Fibroblast of upper back skin (primary cell): ENCODE results near the gene MASP1.

Source experiments
- DNase-seq: peaks from one replicate; pipeline ENCODE4 v3.0.0-alpha.2; 2013

Gene MASP1, protein sequence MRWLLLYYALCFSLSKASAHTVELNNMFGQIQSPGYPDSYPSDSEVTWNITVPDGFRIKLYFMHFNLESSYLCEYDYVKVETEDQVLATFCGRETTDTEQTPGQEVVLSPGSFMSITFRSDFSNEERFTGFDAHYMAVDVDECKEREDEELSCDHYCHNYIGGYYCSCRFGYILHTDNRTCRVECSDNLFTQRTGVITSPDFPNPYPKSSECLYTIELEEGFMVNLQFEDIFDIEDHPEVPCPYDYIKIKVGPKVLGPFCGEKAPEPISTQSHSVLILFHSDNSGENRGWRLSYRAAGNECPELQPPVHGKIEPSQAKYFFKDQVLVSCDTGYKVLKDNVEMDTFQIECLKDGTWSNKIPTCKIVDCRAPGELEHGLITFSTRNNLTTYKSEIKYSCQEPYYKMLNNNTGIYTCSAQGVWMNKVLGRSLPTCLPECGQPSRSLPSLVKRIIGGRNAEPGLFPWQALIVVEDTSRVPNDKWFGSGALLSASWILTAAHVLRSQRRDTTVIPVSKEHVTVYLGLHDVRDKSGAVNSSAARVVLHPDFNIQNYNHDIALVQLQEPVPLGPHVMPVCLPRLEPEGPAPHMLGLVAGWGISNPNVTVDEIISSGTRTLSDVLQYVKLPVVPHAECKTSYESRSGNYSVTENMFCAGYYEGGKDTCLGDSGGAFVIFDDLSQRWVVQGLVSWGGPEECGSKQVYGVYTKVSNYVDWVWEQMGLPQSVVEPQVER

DNA sequence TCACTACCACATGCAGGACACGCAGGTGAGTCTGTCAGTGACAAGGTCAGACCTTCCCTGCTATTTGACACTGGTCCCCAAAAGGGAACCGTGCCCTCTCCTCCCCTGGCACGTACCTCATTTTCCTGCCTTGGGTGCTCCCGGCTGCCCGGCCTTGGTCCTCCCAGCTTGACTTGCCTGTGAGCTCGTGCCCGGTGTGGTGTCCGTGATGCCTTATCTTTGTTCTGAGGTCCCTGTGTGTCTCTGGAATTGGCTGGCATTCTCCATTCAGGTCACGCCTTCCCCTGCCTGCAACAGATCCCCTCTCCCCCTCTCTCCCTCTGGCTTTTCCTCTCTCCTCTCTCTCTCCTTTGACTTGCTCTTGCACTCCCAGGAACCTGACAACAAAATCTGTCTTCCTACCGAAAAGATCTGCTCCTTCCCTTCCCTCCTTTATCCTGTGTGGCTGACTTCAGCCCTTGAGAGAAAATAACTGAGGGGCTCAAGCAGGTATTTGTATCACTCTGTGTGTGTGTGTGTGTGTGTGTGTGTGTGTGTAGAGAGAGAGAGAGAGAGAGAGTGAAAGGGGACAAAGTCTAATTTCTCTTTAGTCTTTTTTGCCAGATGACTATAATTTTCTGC, at the start of gene MASP1:
Gene MASP1 (minus strand): TSS at position 226 of the 621 bp plus-strand sequence. CDS start 105 bp downstream, at position 121.
- DNase-seq = peak; percentile 4

DNA sequence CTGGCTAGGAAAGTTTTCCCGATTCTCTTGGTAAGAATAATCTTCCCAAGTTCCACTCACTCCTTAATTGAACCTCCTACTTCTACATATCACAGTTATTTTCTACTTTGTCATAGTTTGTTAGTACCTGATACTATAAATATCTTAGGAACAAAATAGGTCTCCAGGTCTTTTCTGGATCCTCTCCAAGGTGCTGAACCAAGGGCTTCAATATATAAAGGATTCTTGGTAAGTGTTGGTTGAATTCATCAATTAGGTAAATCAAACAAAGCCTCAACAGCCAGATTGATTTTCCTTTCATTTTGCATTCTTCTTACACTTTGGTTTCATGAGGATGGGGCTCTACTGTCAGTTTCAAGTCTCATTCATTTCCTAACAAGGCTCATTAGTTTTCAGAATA, 49.0 kb upstream of the MASP1 start:
- no peak for DNase-seq

GRCh38 chr3:187336322-187336721, 44.8 kb upstream of the MASP1 start:
- no peak for DNase-seq

GRCh38 chr3:187334904-187335303, 43.4 kb upstream of the MASP1 start:
- DNase-seq = no peak

- no peak for DNase-seq
Measured at GRCh38 chr3:187328691-187329090, 37.2 kb upstream of the MASP1 start.

- DNase-seq = no peak
Measured at GRCh38 chr3:187327845-187328244, 36.3 kb upstream of the MASP1 start.

GRCh38 chr3:187325632-187326031, 34.1 kb upstream of the MASP1 start:
- no peak for DNase-seq

GRCh38 chr3:187323091-187323490, 31.6 kb upstream of the MASP1 start:
- DNase-seq = no peak

DNA sequence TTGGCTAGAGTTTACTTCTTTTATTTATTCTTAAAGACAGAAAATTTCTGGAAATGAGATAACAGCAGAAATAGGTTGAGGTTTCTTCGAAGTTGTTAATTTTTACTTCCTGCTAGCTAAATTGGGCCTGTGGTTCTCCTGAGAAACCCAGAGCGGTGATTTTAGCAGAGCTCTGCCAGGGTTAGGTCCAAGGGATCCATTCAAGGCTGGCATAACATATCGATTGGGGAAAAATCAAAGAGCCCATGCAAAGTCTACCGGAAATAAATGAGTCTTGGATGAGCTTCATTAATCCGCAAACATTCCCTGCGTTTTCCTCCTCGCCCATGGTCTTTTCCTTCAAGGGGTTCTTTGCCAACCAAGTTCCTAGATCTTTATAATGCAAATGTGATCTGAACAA, 30.8 kb upstream of the MASP1 start:
- DNase-seq = no peak

DNA sequence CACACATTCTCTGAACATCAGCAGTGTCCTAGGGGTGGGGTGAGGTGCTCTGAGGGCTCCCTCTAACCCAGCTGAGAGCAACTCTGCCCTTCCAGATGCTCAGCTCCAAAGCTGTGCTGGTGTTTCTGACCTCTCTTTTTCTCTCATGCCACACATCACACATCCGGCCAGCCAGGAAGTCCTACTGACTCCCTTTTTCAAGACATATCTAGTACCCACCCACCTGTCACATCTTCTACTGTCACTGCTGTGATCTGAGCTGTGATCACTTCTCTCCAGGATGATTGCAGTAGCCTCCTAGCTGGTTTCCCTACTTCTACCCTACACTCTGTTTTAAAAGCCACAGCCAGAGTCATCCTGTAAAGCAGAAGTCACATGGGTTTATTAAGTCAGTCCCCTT, 30.2 kb upstream of the MASP1 start:
- DNase-seq = no peak

DNA sequence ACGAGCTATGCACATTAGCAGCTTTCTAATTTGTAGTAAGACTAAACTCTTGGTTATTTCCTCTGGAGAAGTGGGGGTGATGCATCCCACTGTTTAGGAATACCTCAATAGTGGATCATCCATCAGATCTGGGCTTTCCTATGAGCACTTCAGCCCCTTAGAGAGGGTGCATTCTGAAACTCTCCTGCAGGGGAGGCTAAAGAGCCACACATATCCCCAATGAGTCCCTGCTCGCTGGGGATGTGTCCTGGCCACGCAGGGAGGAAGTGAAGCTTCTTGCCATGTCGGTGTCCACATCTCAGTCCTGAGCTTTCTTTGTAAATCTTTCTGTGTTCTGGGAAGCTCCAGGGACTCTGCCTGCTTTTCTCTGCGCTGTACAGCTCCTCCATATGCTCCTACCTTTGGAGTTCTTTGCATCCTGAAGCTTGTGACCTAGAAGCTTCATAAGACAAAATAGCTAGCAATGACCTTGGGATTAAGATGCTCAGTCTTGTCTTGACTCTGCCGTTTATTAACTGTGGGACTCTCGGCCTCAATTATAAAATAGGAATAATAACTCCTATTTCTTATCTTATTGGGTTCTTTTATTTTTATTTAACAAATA, 28.3 kb upstream of the MASP1 start:
- DNase-seq = peak; percentile 83

GRCh38 chr3:187318819-187319616, 27.5 kb upstream of the MASP1 start:
- peak; percentile 89 for DNase-seq

GRCh38 chr3:187315872-187316271, 24.3 kb upstream of the MASP1 start:
- DNase-seq = peak; percentile 40

- DNase-seq = no peak
Measured at GRCh38 chr3:187314176-187314575, 22.6 kb upstream of the MASP1 start.

DNA sequence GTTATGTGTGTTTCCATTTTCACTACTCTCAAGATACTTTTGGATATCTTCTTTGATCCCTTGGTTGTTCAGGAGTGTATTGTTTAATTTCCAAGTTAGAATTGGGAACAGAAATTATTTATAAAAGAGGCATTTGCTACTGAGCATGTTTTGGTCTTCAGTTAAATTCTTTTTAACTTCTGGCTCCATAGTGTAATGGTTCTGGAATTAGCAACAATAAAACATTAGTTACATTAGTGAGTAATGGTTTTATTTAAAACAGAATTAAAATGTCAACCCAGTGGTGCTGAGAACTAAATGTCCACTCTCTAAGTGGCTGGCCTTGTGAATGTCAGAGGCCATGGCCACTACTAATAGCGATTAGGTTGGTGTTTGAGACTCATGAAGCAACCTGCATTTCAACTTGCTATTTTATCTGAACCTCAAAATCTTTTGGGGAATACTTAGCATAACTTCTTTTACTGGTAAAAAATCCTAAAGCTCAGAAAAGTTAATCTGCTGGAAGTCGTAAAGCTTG, 19.5 kb upstream of the MASP1 start:
- DNase-seq = no peak

- no peak for DNase-seq
Measured at GRCh38 chr3:187310226-187310625, 18.7 kb upstream of the MASP1 start.

DNA sequence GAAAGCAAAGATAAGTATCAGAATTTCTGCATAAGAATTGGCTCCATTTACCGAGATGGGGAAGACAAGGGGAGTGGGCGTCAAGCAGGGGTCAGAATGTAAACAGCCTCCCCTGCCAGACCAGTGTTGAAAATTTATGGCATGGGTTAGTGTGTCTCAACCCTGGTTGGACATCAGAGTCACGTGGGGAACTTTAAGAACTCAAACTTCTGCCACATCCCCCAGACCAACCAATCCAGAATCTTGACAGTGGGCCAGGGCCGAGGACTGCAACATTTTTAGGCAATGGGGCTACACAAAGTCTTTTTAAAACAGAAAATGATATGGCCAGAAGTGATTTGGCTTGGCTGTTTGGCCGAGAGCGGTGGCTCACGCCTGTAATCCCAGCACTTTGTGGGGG, 14.3 kb upstream of the MASP1 start:
- DNase-seq = no peak

- no peak for DNase-seq
Measured at GRCh38 chr3:187299611-187300010, 8.1 kb upstream of the MASP1 start.

DNA sequence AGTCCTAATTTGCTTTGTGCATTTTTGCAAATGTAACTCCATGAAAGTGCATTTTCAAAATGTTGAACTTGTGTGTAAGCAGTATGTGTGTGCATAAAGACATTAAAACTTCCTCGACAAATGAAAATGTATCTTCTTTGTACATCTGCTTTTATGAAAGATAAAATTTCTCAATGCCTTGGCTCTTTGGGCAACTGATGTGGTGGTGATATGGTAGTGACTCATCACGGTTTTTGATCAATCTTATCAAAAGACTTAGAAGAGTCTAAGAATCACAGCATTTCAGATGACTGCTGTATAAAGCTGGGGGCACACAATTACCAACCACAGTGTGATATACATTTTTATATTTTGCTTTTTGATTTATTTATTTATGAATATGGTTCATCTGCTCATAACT, 5.4 kb upstream of the MASP1 start:
- no peak for DNase-seq

- peak; percentile 25 for DNase-seq
Measured at GRCh38 chr3:187296058-187296457, 4.5 kb upstream of the MASP1 start.

DNA sequence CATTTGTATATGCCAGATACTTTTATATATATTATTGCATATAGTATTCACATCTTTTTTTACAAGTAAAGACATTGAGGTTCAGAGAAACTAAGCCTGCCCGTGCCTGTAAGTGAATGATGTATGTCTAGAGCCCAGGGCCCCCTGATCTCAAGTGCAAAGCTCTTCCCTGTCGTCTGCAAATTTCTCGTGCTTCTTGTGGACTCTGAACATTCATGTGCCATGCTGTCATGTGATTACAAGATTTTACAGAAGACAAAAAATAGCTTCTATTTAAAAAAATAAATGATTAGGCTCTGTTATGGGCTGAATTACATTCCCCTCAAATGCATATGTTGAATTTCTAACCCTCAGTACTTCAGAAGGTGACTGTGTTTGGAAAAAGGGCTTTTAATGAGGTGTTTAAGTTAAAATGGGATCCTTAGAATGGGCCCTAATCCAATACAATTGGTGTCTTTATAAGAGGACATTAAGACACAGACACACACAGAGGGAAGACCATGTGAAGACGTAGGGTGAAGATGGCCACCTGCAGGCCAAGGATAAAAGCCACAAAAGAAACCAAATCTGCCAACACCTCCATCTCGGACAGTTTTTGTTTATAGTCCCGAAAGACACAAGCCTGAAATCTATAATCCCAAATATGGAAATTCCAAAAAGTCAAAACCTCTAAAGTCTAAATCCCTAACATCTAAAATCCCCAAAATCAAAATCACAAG, 3.9 kb upstream of the MASP1 start:
- peak; percentile 8 for DNase-seq
